ENCODE measurements around the gene ATP2A2. TPM values are rescaled to one million over a fixed set of nuclear protein-coding genes. Genes with fewer than 3 reads are reported as not detected.

The ATP2A2 gene
- total and polyA plus RNA-seq, 4 experiments from 2014 or later, result 1.8 to 91.0 (median 48.0) TPM

DNA sequence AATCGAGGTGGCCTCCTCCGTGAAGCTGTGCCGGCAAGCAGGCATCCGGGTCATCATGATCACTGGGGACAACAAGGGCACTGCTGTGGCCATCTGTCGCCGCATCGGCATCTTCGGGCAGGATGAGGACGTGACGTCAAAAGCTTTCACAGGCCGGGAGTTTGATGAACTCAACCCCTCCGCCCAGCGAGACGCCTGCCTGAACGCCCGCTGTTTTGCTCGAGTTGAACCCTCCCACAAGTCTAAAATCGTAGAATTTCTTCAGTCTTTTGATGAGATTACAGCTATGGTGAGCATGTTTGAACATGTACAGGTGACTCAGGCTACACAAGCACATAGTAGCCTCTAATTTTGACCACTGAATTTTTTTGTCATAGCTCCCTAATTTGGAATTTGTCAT, 59.7 kb downstream of the ATP2A2 start:
- no peak overlapping the region for H3K4me3 ChIP-seq (ENCODE audit: low read length in 2 of 2)
- H3K27me3 ChIP-seq (ENCODE audit: insufficient read depth, low read length), result no peaks in the 10 kb centered on the region
- H3K9me3 Mint-ChIP-seq, result no peaks in the 10 kb centered on the region
- H3K36me3 ChIP-seq (ENCODE audit: insufficient read depth, low read length), result peaks cover 96% of the 10 kb centered on the region
- ChIA-PET POLR2A (ENCODE audit: partially characterized antibody) (no interaction called here), CTCF (ENCODE audit: partially characterized antibody) (interaction anchor here (1.3 kb wide), 1 partner anchor 90 kb away, joined by 6 read pairs; no protein-coding TSS in a partner anchor)
- H3K27ac Mint-ChIP-seq, result peak overlapping the region in 1 of 7 donors; percentile 29
- no peaks in the 10 kb centered on the region for H3K4me1 ChIP-seq (ENCODE audit: insufficient read depth, low read length)
- H3K4me3 Mint-ChIP-seq, result no peak overlapping the region
- no peaks in the 10 kb centered on the region for H3K9me3 ChIP-seq (ENCODE audit: control insufficient read depth in 1 of 2, low read length in 2 of 2)
- DNase-seq, result no peak
- no peaks in the 10 kb centered on the region for H3K27me3 Mint-ChIP-seq
- intact Hi-C loops (cut with micrococcal nuclease), result no loop called here
- peaks cover 0 to 3% (median 0%) of the 10 kb centered on the region in 4 donors for H3K4me1 Mint-ChIP-seq
- H3K36me3 Mint-ChIP-seq, result peaks cover 75 to 94% of the 10 kb centered on the region in 2 donors
- no peak overlapping the region for H3K27ac ChIP-seq (ENCODE audit: low read depth, low read length)

DNA sequence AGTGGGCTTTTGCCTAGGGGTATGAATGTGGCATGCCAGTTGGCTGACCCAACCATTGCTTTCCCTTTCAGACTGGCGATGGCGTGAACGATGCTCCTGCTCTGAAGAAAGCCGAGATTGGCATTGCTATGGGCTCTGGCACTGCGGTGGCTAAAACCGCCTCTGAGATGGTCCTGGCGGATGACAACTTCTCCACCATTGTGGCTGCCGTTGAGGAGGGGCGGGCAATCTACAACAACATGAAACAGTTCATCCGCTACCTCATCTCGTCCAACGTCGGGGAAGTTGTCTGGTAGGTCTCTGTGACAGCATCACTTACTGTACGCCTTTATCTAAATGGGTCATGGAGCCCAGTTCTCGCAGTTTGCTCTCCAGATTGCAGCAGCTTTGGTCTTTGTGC, 61.1 kb downstream of the ATP2A2 start:
- DNase-seq, result no peak
- intact Hi-C loops (cut with micrococcal nuclease), result no loop called here
- no peaks in the 10 kb centered on the region for H3K4me1 ChIP-seq (ENCODE audit: insufficient read depth, low read length)
- no peaks in the 10 kb centered on the region for H3K27me3 ChIP-seq (ENCODE audit: insufficient read depth, low read length)
- H3K36me3 ChIP-seq (ENCODE audit: insufficient read depth, low read length), result peaks cover 95% of the 10 kb centered on the region
- H3K36me3 Mint-ChIP-seq, result peaks cover 82 to 93% of the 10 kb centered on the region in 2 donors
- peaks cover 0 to 4% (median 0%) of the 10 kb centered on the region in 4 donors for H3K4me1 Mint-ChIP-seq
- CTCF ChIA-PET (ENCODE audit: partially characterized antibody), result no interaction called here
- no peaks in the 10 kb centered on the region for H3K27me3 Mint-ChIP-seq
- no peak overlapping the region for H3K27ac ChIP-seq (ENCODE audit: low read depth, low read length)
- H3K4me3 Mint-ChIP-seq, result no peak overlapping the region
- POLR2A ChIA-PET (ENCODE audit: partially characterized antibody), result no interaction called here
- no peaks in the 10 kb centered on the region for H3K9me3 Mint-ChIP-seq
- H3K9me3 ChIP-seq (ENCODE audit: control insufficient read depth in 1 of 2, low read length in 2 of 2), result no peaks in the 10 kb centered on the region
- H3K4me3 ChIP-seq (ENCODE audit: low read length in 2 of 2), result no peak overlapping the region
- H3K27ac Mint-ChIP-seq, result peak overlapping the region in 2 of 7 donors; percentile 6 to 47

DNA sequence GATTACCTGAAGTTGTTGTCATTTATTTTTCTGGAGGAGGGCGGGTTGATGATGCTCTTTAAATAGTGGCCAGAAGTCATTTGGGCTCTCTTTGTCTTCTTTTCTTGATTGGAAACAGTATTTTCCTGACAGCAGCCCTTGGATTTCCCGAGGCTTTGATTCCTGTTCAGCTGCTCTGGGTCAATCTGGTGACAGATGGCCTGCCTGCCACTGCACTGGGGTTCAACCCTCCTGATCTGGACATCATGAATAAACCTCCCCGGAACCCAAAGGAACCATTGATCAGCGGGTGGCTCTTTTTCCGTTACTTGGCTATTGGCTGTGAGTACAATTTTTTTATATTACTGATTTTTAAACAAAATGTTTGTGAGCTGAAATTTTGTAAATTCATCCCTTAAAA, 62.1 kb downstream of the ATP2A2 start:
- Histone ChIP-seq H3K4me3 (ENCODE audit: low read length in 2 of 2) (no peak overlapping the region), H3K9me3 (ENCODE audit: control insufficient read depth in 1 of 2, low read length in 2 of 2) (no peaks in the 10 kb centered on the region), H3K4me1 (ENCODE audit: insufficient read depth, low read length) (peaks cover 1% of the 10 kb centered on the region), H3K27ac (ENCODE audit: low read depth, low read length) (no peak overlapping the region), H3K27me3 (ENCODE audit: insufficient read depth, low read length) (no peaks in the 10 kb centered on the region), H3K36me3 (ENCODE audit: insufficient read depth, low read length) (peaks cover 94% of the 10 kb centered on the region)
- no peak overlapping the region for H3K27ac Mint-ChIP-seq
- H3K4me3 Mint-ChIP-seq, result no peak overlapping the region
- no peak for DNase-seq
- ChIA-PET CTCF (ENCODE audit: partially characterized antibody) (no interaction called here), POLR2A (ENCODE audit: partially characterized antibody) (no interaction called here)
- intact Hi-C loops (cut with micrococcal nuclease), result no loop called here
- H3K27me3 Mint-ChIP-seq, result no peaks in the 10 kb centered on the region
- peaks cover 82 to 91% of the 10 kb centered on the region in 2 donors for H3K36me3 Mint-ChIP-seq
- H3K9me3 Mint-ChIP-seq, result no peaks in the 10 kb centered on the region
- peaks cover 2 to 7% (median 5%) of the 10 kb centered on the region in 4 donors for H3K4me1 Mint-ChIP-seq

- Mint-ChIP-seq H3K4me3 (no peak overlapping the region), H3K9me3 (no peaks in the 10 kb centered on the region), H3K36me3 (peaks cover 76 to 86% of the 10 kb centered on the region in 2 donors), H3K27me3 (no peaks in the 10 kb centered on the region), H3K27ac (peak overlapping the region in 2 of 7 donors; percentile 29 to 62), H3K4me1 (peaks cover 4 to 12% (median 7%) of the 10 kb centered on the region in 4 donors)
- Histone ChIP-seq H3K27ac (ENCODE audit: low read depth, low read length) (no peak overlapping the region), H3K4me1 (ENCODE audit: insufficient read depth, low read length) (peaks cover 10% of the 10 kb centered on the region), H3K27me3 (ENCODE audit: insufficient read depth, low read length) (no peaks in the 10 kb centered on the region), H3K9me3 (ENCODE audit: control insufficient read depth in 1 of 2, low read length in 2 of 2) (no peaks in the 10 kb centered on the region), H3K36me3 (ENCODE audit: insufficient read depth, low read length) (peaks cover 86% of the 10 kb centered on the region), H3K4me3 (ENCODE audit: low read length in 2 of 2) (no peak overlapping the region)
- intact Hi-C loops (cut with micrococcal nuclease), result no loop called here
- CTCF ChIA-PET (ENCODE audit: partially characterized antibody), result no interaction called here
- POLR2A ChIA-PET (ENCODE audit: partially characterized antibody), result interaction anchor here (0.9 kb wide), 1 partner anchor 87 kb away, joined by 3 read pairs; no protein-coding TSS in a partner anchor
- no peak for DNase-seq
Measured at GRCh38 chr12:110343736-110344555, 62.9 kb downstream of the ATP2A2 start.

DNA sequence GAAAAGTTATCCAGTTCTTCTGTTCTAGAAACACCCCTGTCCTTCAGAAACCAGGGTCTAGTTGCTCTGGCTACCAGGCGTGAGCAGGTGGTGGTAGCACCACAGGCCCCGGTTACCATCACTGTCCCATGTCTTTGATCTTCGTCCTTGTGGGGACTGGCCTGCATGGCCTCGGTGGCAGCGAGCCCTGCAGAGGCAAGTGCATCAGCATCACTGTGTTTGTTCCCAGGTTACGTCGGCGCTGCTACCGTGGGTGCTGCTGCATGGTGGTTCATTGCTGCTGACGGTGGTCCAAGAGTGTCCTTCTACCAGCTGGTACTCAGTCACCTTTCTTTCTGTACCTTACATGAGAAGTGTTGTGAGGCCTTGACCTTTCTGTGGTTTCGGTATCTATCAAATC, 63.6 kb downstream of the ATP2A2 start:
- no peak overlapping the region for H3K4me3 Mint-ChIP-seq
- H3K9me3 Mint-ChIP-seq, result no peaks in the 10 kb centered on the region
- intact Hi-C loops (cut with micrococcal nuclease), result no loop called here
- POLR2A ChIA-PET (ENCODE audit: partially characterized antibody), result interaction anchor here (0.9 kb wide), 1 partner anchor 87 kb away, joined by 3 read pairs; no protein-coding TSS in a partner anchor
- peaks cover 79% of the 10 kb centered on the region for H3K36me3 ChIP-seq (ENCODE audit: insufficient read depth, low read length)
- CTCF ChIA-PET (ENCODE audit: partially characterized antibody), result no interaction called here
- H3K27me3 Mint-ChIP-seq, result no peaks in the 10 kb centered on the region
- peaks cover 72 to 86% of the 10 kb centered on the region in 2 donors for H3K36me3 Mint-ChIP-seq
- no peak overlapping the region for H3K27ac Mint-ChIP-seq
- DNase-seq, result no peak
- peaks cover 10 to 19% (median 13%) of the 10 kb centered on the region in 4 donors for H3K4me1 Mint-ChIP-seq
- peaks cover 17% of the 10 kb centered on the region for H3K4me1 ChIP-seq (ENCODE audit: insufficient read depth, low read length)
- no peak overlapping the region for H3K4me3 ChIP-seq (ENCODE audit: low read length in 2 of 2)
- H3K27me3 ChIP-seq (ENCODE audit: insufficient read depth, low read length), result no peaks in the 10 kb centered on the region
- no peaks in the 10 kb centered on the region for H3K9me3 ChIP-seq (ENCODE audit: control insufficient read depth in 1 of 2, low read length in 2 of 2)
- H3K27ac ChIP-seq (ENCODE audit: low read depth, low read length), result no peak overlapping the region

DNA sequence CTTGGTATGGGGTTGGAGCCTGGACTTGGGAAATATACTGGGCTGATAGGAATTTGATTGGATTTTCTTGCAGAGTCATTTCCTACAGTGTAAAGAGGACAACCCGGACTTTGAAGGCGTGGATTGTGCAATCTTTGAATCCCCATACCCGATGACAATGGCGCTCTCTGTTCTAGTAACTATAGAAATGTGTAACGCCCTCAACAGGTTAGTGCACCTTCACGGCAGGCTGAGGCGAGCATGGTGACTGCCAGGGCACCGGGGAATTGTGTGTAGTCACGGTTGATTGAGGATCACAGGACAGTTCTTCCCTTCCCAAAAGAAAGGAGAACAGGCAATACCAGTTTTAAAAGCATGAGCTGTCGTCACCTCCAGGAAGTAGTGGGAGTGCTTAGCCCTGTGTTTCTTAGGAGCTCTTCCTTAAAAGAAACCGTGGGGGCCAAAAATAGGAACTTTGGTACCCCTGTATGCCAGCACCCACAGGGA, 64.2 kb downstream of the ATP2A2 start:
- ChIA-PET POLR2A (ENCODE audit: partially characterized antibody) (no interaction called here), CTCF (ENCODE audit: partially characterized antibody) (interaction anchor here (1.1 kb wide), 1 partner anchor 86 kb away, joined by 3 read pairs; no protein-coding TSS in a partner anchor)
- H3K9me3 Mint-ChIP-seq, result no peaks in the 10 kb centered on the region
- no peak for DNase-seq
- peaks cover 16 to 25% (median 19%) of the 10 kb centered on the region in 4 donors for H3K4me1 Mint-ChIP-seq
- peaks cover 22% of the 10 kb centered on the region for H3K4me1 ChIP-seq (ENCODE audit: insufficient read depth, low read length)
- H3K27ac Mint-ChIP-seq, result no peak overlapping the region
- no peak overlapping the region for H3K4me3 Mint-ChIP-seq
- intact Hi-C loops (cut with micrococcal nuclease), result no loop called here
- no peak overlapping the region for H3K4me3 ChIP-seq (ENCODE audit: low read length in 2 of 2)
- H3K27ac ChIP-seq (ENCODE audit: low read depth, low read length), result no peak overlapping the region
- no peaks in the 10 kb centered on the region for H3K27me3 Mint-ChIP-seq
- H3K36me3 Mint-ChIP-seq, result peaks cover 66 to 84% of the 10 kb centered on the region in 2 donors
- no peaks in the 10 kb centered on the region for H3K27me3 ChIP-seq (ENCODE audit: insufficient read depth, low read length)
- H3K36me3 ChIP-seq (ENCODE audit: insufficient read depth, low read length), result peaks cover 74% of the 10 kb centered on the region
- H3K9me3 ChIP-seq (ENCODE audit: control insufficient read depth in 1 of 2, low read length in 2 of 2), result no peaks in the 10 kb centered on the region

- Histone ChIP-seq H3K27me3 (ENCODE audit: insufficient read depth, low read length) (no peaks in the 10 kb centered on the region), H3K4me1 (ENCODE audit: insufficient read depth, low read length) (peaks cover 24% of the 10 kb centered on the region), H3K4me3 (ENCODE audit: low read length in 2 of 2) (no peak overlapping the region), H3K9me3 (ENCODE audit: control insufficient read depth in 1 of 2, low read length in 2 of 2) (no peaks in the 10 kb centered on the region), H3K27ac (ENCODE audit: low read depth, low read length) (no peak overlapping the region), H3K36me3 (ENCODE audit: insufficient read depth, low read length) (peaks cover 68% of the 10 kb centered on the region)
- ChIA-PET POLR2A (ENCODE audit: partially characterized antibody) (no interaction called here), CTCF (ENCODE audit: partially characterized antibody) (interaction anchor here (1.1 kb wide), 1 partner anchor 86 kb away, joined by 3 read pairs; no protein-coding TSS in a partner anchor)
- Mint-ChIP-seq H3K4me1 (peaks cover 17 to 26% (median 23%) of the 10 kb centered on the region in 4 donors), H3K9me3 (no peaks in the 10 kb centered on the region), H3K27me3 (no peaks in the 10 kb centered on the region), H3K36me3 (peaks cover 60 to 78% of the 10 kb centered on the region in 2 donors), H3K4me3 (no peak overlapping the region), H3K27ac (peak overlapping the region in 1 of 7 donors; percentile 10)
- no peak for DNase-seq
- intact Hi-C loops (cut with micrococcal nuclease), result no loop called here
Measured at GRCh38 chr12:110345963-110346362, 64.9 kb downstream of the ATP2A2 start.

Data from CD4-positive, alpha-beta memory T cell (primary cell).